ENCODE data around the gene PACS1. TPM values are rescaled to one million over a fixed set of nuclear protein-coding genes. Genes with fewer than 3 reads are reported as not detected.

Gene PACS1
- polyA plus RNA-seq, 1 of the 3 experiments (the other 2 are of a cell fraction) = 37.3 TPM

DNA sequence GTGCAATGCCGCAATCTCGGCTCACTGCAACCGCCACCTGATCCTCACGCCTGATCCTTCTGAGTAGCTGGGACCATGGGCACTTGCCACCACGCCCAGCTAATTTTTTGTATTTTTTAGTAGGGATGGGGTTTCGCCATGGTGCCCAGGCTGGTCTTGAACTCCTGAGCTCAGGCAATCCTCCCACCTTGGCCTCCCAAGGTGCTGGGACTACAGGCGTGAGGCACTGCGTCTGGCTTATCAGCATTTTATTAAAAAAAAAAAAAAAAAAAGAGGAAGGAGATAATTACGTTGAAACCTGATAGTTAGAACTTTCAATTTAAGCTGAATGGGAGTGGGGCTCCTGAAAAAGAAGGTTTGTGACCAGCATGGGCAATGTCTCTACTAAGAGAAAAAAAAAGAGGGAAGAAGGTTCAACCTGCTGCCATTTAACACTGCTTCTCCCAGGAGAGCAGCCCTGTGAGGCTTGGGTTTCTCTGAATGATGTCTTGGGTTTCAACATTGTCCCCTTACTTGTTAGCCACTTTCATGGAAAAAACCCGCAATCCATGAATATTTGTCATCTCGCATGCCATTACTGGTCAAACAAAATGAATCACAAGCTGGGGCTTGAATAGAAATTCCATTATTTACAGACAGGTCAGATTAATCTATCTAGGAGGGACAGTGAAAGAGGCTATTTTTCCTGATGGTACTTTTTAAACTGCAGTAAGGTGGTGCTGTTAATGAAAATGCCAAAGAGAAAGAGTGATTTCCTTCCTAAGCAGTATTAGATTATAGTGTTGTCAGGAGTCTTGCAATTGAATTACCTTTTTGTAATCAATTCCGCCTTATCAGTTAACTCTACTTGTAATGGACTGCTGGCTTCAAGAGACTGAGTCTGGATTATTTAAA, 72.5 kb downstream of the PACS1 start:
- Histone ChIP-seq H3K4me1 (ENCODE audit: control insufficient read depth in 1 of 2, insufficient read depth in 2 of 2, low read depth in 1 of 2, low read length in 1 of 2) (peaks cover 12 to 21% of the 10 kb centered on the region in 2 experiments), H3K36me3 (replicated peaks in 1 of 2; ENCODE audit: control insufficient read depth in 1 of 2, insufficient read depth in 2 of 2, low read length in 1 of 2) (peaks cover 0 to 24% of the 10 kb centered on the region in 2 experiments), H3K27ac (ENCODE audit: low read depth in 2 of 2, low read length in 1 of 2) (peak overlapping the region; percentile 18 to 52), H3K9me2 (no peaks in the 10 kb centered on the region), H3K4me3 (ENCODE audit: low read depth in 2 of 2, low read length in 1 of 2) (no peak overlapping the region), H3K9me3 (peaks cover 8% of the 10 kb centered on the region), H2AFZ (ENCODE audit: low read depth) (no peak overlapping the region), H3K27me3 (ENCODE audit: insufficient read depth) (no peaks in the 10 kb centered on the region), H3K9ac (no peak overlapping the region), H3F3A (replicated peaks; ENCODE audit: insufficient read depth) (peaks cover 13% of the 10 kb centered on the region), H4K20me1 (ENCODE audit: insufficient read depth) (peaks cover 3% of the 10 kb centered on the region; the same call in 1 of the 2 replicates), H3K79me2 (ENCODE audit: insufficient read depth) (peaks cover 96% of the 10 kb centered on the region), H3K4me2 (peak overlapping the region; percentile 31; the same call in 1 of the 2 replicates)
- DNase-seq = no peak
- no peak for TF ChIP-seq FOXM1 (IDR thresholded peaks at IDR 0.05; ENCODE audit: low read depth)
- TF ChIP-seq, protein P1, sequence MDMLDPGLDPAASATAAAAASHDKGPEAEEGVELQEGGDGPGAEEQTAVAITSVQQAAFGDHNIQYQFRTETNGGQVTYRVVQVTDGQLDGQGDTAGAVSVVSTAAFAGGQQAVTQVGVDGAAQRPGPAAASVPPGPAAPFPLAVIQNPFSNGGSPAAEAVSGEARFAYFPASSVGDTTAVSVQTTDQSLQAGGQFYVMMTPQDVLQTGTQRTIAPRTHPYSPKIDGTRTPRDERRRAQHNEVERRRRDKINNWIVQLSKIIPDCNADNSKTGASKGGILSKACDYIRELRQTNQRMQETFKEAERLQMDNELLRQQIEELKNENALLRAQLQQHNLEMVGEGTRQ (IDR thresholded peaks at IDR 0.05; ENCODE audit: borderline replicate concordance, low read depth, low read length) = no peak
- no peak for TF ChIP-seq RXRA (IDR thresholded peaks at IDR 0.05; ENCODE audit: borderline replicate concordance, low read depth)
- no peak for TF ChIP-seq FOXJ3 (CRISPR knock-in tag; IDR thresholded peaks at IDR 0.05)
- TF ChIP-seq MXI1 (IDR thresholded peaks at IDR 0.05; ENCODE audit: low read depth, low read length) = no peak
- no peak for TF ChIP-seq CHD2 (IDR thresholded peaks at IDR 0.05; ENCODE audit: low read length, partially characterized antibody)
- TF ChIP-seq MEF2A (IDR thresholded peaks at IDR 0.05; ENCODE audit: borderline replicate concordance, low read depth) = no peak
- no peak for TF ChIP-seq NRF1 (IDR thresholded peaks at IDR 0.05; ENCODE audit: low read depth, low read length)
- TF ChIP-seq, protein P2, sequence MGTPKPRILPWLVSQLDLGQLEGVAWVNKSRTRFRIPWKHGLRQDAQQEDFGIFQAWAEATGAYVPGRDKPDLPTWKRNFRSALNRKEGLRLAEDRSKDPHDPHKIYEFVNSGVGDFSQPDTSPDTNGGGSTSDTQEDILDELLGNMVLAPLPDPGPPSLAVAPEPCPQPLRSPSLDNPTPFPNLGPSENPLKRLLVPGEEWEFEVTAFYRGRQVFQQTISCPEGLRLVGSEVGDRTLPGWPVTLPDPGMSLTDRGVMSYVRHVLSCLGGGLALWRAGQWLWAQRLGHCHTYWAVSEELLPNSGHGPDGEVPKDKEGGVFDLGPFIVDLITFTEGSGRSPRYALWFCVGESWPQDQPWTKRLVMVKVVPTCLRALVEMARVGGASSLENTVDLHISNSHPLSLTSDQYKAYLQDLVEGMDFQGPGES (IDR thresholded peaks at IDR 0.05; ENCODE audit: low read depth, low read length) = no peak
- no peak for TF ChIP-seq POLR2AphosphoS5 (IDR thresholded peaks at IDR 0.05; ENCODE audit: low read depth, low read length)
- TF ChIP-seq RCOR1 (IDR thresholded peaks at IDR 0.05; ENCODE audit: low read length) = no peak
- no peak for TF ChIP-seq YY1 (IDR thresholded peaks at IDR 0.05; ENCODE audit: low read depth)
- no peak for TF ChIP-seq RFX5 (IDR thresholded peaks at IDR 0.05; ENCODE audit: low read length)
- TF ChIP-seq JUND (IDR thresholded peaks at IDR 0.05) = peak; percentile 31; the same call in 1 of the 2 replicates
- peak; percentile 27; the same call in 1 of the 2 replicates for TF ChIP-seq TCF12 (IDR thresholded peaks at IDR 0.05)
- no peak for TF ChIP-seq ELF1 (IDR thresholded peaks at IDR 0.05)
- TF ChIP-seq, protein P3, sequence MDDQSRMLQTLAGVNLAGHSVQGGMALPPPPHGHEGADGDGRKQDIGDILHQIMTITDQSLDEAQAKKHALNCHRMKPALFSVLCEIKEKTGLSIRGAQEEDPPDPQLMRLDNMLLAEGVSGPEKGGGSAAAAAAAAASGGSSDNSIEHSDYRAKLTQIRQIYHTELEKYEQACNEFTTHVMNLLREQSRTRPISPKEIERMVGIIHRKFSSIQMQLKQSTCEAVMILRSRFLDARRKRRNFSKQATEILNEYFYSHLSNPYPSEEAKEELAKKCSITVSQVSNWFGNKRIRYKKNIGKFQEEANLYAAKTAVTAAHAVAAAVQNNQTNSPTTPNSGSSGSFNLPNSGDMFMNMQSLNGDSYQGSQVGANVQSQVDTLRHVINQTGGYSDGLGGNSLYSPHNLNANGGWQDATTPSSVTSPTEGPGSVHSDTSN (IDR thresholded peaks at IDR 0.05) = peak; percentile 68
- peak in 1 of 2 experiments; percentile 32; a peak in 1 of 4 replicates for TF ChIP-seq EP300 (IDR thresholded peaks at IDR 0.05; ENCODE audit: borderline replicate concordance in 1 of 2, low read depth in 1 of 2, low read length in 1 of 2)
- TF ChIP-seq GATA2 (CRISPR knock-in tag; IDR thresholded peaks at IDR 0.05) = no peak
- peak; percentile 58; the same call in 1 of the 2 replicates for TF ChIP-seq FOSL2 (IDR thresholded peaks at IDR 0.05; ENCODE audit: borderline replicate concordance, low read depth)
- CTCF ChIA-PET = interaction anchor here (0.9 to 1.4 kb wide), 2 partner anchors 10 to 79 kb away, joined by 4 to 5 read pairs; no protein-coding TSS in a partner anchor
- 75% methylated on average over 12 of the region's 12 CpGs for WGBS (ENCODE audit: low lambda C conversion rate)
- POLR2A ChIA-PET = interaction anchor here (0.6 kb wide), 1 partner anchor 67 kb away, joined by 3 read pairs; no protein-coding TSS in a partner anchor

Measured in SK-N-SH (cell line).